ENCODE measurements around the gene RAP1GAP2. TPM values are rescaled to one million over a fixed set of nuclear protein-coding genes. Genes with fewer than 3 reads are reported as not detected.
"Not testable (repeated sequence)": the region's sequence is repeated elsewhere in the genome, so short reads cannot be mapped to it uniquely, and the experiment has no call there.

RAP1GAP2 gene
- total RNA-seq, 4 donors from 2014 or later = 1.5 to 23.1 (median 6.7) TPM

GRCh38 chr17:2881295-2881694 is 85.1 kb downstream of the RAP1GAP2 start:
- Histone ChIP-seq H3K36me3 (no peaks in the 10 kb centered on the region), H3K4me1 (no peaks in the 10 kb centered on the region), H3K27ac (no peak overlapping the region), H3K27me3 (no peaks in the 10 kb centered on the region), H3K9me3 (no peaks in the 10 kb centered on the region), H3K4me3 (no peak overlapping the region)
- no peak for DNase-seq
- TF ChIP-seq POLR2A (IDR thresholded peaks at IDR 0.05) (no peak), CTCF (IDR thresholded peaks at IDR 0.05) (no peak)
- intact Hi-C loops (cut with DNase I; ENCODE audit: low total_unique reads) = no loop called here

GRCh38 chr17:2883544-2884213 is 87.4 kb downstream of the RAP1GAP2 start:
- DNase-seq = no peak
- Histone ChIP-seq H3K4me1 (no peaks in the 10 kb centered on the region), H3K27ac (no peak overlapping the region), H3K36me3 (no peaks in the 10 kb centered on the region), H3K4me3 (no peak overlapping the region), H3K27me3 (no peaks in the 10 kb centered on the region), H3K9me3 (no peaks in the 10 kb centered on the region)
- intact Hi-C loops (cut with DNase I; ENCODE audit: low total_unique reads) = no loop called here
- TF ChIP-seq CTCF (IDR thresholded peaks at IDR 0.05) (no peak), POLR2A (IDR thresholded peaks at IDR 0.05) (no peak)

- Histone ChIP-seq H3K4me1 (no peaks in the 10 kb centered on the region), H3K4me3 (no peak overlapping the region), H3K27me3 (no peaks in the 10 kb centered on the region), H3K27ac (no peak overlapping the region), H3K36me3 (no peaks in the 10 kb centered on the region), H3K9me3 (no peaks in the 10 kb centered on the region)
- DNase-seq = no peak
- TF ChIP-seq POLR2A (IDR thresholded peaks at IDR 0.05) (no peak), CTCF (IDR thresholded peaks at IDR 0.05) (no peak)
- intact Hi-C loops (cut with DNase I; ENCODE audit: low total_unique reads) = no loop called here
These were observed 89.5 kb downstream of the RAP1GAP2 start for GRCh38 chr17:2885733-2886132.

GRCh38 chr17:2888326-2888725 is 92.1 kb downstream of the RAP1GAP2 start:
- DNase-seq = no peak
- no peak overlapping the region for H3K4me3 ChIP-seq
- H3K36me3 ChIP-seq = no peaks in the 10 kb centered on the region
- intact Hi-C loops (cut with DNase I; ENCODE audit: low total_unique reads) = no loop called here
- no peak overlapping the region for H3K27ac ChIP-seq
- no peaks in the 10 kb centered on the region for H3K4me1 ChIP-seq
- no peaks in the 10 kb centered on the region for H3K9me3 ChIP-seq
- H3K27me3 ChIP-seq = no peaks in the 10 kb centered on the region
- TF ChIP-seq CTCF (IDR thresholded peaks at IDR 0.05) (no peak), POLR2A (IDR thresholded peaks at IDR 0.05) (no peak)

GRCh38 chr17:2889256-2889655 is 93.0 kb downstream of the RAP1GAP2 start:
- intact Hi-C loops (cut with DNase I; ENCODE audit: low total_unique reads) = no loop called here
- H3K36me3 ChIP-seq = no peaks in the 10 kb centered on the region

GRCh38 chr17:2890778-2891177 is 94.5 kb downstream of the RAP1GAP2 start:
- H3K36me3 ChIP-seq; H3K4me1 ChIP-seq; H3K27ac ChIP-seq; H3K9me3 ChIP-seq; H3K4me3 ChIP-seq; DNase-seq; H3K27me3 ChIP-seq; intact Hi-C loops (cut with DNase I; ENCODE audit: low total_unique reads): not testable (repeated sequence)

More at GRCh38 chr17:2889256-2889655, 93.0 kb downstream of the RAP1GAP2 start:
- Histone ChIP-seq H3K4me3 (no peak overlapping the region), H3K9me3 (no peaks in the 10 kb centered on the region), H3K27ac (no peak overlapping the region), H3K27me3 (no peaks in the 10 kb centered on the region), H3K4me1 (no peaks in the 10 kb centered on the region)
- no peak for TF ChIP-seq POLR2A (IDR thresholded peaks at IDR 0.05)
- no peak for DNase-seq

Measured in uterus (tissue), 4 donors.